ENCODE measurements around the gene CYP2C9. TPM values are rescaled to one million over a fixed set of nuclear protein-coding genes. Genes with fewer than 3 reads are reported as not detected.

Gene CYP2C9
- total RNA-seq, 1 donor from 2014 or later = not detected

DNA sequence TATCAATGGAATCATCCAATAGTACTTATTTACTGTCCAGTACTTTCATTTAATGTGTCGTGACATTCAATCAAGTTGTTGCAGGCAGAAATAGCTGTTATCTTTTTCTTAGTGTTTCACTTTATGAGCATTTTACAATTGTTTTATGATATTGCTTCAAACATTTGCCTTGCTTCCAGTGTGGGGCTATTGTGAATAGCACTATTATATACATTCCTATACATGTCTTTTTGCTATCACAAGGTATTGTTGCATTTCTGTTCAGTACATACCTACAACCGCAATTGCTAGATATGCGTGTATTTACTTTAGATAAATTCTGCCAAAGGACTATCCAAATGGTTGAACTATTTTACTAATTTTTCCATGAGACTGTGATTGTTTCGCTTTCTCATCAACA, 95.9 kb downstream of the CYP2C9 start:
- ATAC-seq (ENCODE audit: poor library complexity) (no peak), DNase-seq (no peak)
- intact Hi-C loops (cut with DNase I) = no loop called here

DNA sequence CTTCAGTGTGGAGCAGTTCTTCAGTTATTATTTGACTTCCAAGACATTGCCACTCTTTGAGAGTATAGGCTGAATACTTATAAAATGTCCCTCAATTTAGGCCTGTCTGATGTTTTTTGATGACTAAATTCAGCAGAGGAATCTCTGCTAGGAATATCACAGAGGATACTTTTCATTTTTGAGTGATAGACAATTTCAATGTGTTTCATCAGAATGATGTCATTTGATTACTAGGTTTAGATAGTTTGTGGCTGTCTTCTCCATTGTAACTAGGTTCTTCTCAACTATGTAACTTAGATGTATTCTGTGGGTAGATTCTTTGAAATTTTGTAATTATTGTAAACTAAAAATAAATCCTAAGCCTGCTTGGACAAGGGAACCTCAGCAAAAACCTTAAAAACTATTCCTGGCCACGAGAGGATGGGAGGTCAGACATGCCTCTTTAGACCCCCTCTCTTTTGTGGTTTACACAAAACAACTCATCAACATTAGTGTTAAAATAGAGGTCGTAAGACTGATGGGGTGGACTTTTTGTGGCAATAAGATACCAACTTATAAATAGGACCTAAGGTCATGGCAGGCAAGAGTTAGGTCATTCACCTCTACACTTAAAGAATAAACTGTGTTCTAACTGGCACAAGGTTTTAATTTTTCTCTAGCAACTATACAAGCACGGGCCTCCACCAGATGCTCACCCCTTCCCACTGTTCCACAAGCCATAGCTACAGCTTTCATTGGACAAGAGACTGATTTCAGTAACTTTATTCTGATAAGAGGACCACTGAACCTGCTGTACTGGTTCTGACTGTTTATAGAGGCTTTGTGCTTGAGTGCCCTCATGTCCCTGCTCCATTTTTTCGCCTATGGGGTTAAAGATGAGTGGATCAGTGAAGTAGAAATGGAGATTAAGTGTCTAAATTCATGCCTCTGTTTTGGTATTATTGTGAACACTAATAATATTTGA, 97.2 kb downstream of the CYP2C9 start:
- no peak for DNase-seq
- intact Hi-C loops (cut with DNase I) = no loop called here
- no peak for ATAC-seq (ENCODE audit: poor library complexity)

DNA sequence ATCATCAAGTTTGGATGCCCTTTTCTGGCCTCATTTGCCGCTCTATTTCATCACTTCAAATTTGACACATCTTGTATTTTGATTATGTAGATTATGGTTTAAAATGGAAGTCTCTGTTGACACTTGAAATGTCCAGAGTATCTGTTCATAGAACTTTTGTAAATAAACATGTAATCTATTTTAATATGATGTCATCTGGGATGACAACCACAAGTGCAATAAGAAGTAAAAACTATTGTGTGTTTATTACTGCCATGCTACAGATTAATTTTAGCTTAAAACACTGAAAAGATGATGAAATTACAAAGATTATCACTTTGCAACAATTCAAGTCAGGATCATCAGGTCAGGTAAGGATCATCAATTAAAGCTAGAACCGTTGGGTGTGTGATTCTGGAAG, 100.8 kb downstream of the CYP2C9 start:
- ATAC-seq (ENCODE audit: poor library complexity) (no peak), DNase-seq (no peak)
- intact Hi-C loops (cut with DNase I) = no loop called here

Other genes with a start within 250 kb of the CYP2C9 start
- 0.11 TPM for gene CYP2C19, start 176.0 kb upstream of the CYP2C9 start, total RNA-seq
- 0.22 TPM for gene CYP2C8, start 130.8 kb downstream of the CYP2C9 start, total RNA-seq